Stimulated activated CD8-positive, alpha-beta memory T cell treated with anti-CD3 and anti-CD28 coated beads, Interleukin-15, amount 100 ng/mL, for 4 hours (primary cell): ENCODE results near the gene HIVEP1.

Source experiments
- DNase-seq, 2 donors: peaks; one replicate each; pipeline ENCODE4 v3.0.0-alpha.2; 2020; ENCODE audit warnings: low read depth in 2 of 2

Gene HIVEP1

GRCh38 chr6:12017876-12018401 is 5.8 kb downstream of the HIVEP1 start:
- no peak for DNase-seq

- DNase-seq: no peak
Measured at GRCh38 chr6:12020187-12020791, 8.2 kb downstream of the HIVEP1 start.

DNA sequence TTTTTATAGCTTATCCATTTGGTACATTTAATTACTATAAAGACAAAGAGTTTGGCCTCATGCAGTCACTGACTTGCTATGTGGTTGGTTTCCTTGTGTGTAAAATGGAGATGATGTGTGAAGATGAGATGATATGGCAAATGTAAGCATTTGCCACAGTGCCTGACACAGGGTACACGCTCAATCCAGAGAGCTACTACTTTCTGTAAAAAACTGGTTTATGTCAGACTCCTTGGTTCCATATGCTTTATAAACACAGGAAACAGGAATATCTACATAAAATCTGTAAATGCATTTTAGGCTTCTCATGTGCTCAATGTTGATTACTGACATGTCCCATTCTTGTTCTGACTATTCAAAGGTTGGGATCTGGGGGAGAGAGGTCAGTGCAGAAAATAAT is 10.4 kb downstream of the HIVEP1 start:
- DNase-seq: no peak

DNA sequence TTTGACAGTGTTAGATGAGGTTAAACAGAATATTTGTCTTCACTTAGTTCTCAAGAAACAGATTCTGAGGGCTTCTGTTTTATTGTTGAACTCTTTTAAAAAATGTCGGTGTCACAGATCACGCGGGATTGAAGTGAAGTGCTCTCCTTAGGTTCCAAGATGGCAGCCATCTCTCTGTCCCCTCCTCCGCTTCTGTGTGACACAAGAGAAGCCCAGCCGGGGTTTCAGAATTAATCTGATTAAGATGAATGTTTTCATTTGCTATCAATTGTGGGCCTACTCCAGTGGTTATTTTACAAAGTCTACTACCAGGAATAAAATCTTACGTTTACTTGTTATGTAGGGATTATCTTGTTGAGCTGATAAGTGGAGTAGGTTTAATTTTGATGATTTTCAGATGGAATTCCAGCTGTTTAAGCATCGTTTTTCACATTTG is 10.9 kb downstream of the HIVEP1 start:
- no peak for DNase-seq

DNA sequence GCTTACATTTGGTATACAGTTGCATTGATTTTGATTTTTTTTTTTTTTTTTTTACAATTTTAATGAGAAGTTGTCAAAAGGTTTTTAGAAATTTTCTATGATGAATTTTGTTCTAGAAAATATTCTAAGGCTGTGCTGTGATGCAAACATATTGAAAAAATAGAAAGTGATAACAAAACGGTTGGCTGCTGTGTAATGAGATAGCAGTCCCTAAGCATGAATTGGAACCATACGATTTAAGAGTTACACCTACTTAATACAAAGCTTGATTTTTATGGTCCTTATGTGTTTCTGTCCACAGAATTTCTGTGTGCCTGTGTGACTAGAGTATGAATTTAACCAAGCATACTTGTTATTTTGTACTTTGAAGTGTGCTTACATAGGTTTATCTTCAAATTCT is 12.1 kb downstream of the HIVEP1 start:
- no peak for DNase-seq

- no peak for DNase-seq
Measured at GRCh38 chr6:12024699-12025434, 12.8 kb downstream of the HIVEP1 start.

DNA sequence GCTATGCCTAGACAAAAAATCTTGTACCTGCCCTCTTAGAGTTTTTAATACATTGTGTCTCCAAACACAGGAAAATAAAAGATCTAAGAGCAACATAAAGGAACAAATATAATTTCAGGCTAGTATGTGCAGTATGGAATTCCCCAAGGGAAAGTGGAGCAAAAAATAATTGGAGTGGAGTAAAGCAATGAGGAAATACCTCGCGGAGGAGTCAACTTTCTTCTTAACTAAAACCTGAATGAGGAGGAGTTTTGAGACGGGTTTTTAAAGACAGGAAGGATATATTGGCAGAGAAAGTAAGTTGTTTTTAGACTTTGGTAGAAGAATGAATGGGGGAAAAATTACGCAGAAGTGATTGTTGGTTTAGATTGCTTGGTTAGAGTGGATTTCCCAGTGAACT is 14.0 kb downstream of the HIVEP1 start:
- no peak for DNase-seq

GRCh38 chr6:12026833-12027232 is 14.7 kb downstream of the HIVEP1 start:
- DNase-seq: no peak

- no peak for DNase-seq
Measured at GRCh38 chr6:12028213-12028612, 16.1 kb downstream of the HIVEP1 start.

DNA sequence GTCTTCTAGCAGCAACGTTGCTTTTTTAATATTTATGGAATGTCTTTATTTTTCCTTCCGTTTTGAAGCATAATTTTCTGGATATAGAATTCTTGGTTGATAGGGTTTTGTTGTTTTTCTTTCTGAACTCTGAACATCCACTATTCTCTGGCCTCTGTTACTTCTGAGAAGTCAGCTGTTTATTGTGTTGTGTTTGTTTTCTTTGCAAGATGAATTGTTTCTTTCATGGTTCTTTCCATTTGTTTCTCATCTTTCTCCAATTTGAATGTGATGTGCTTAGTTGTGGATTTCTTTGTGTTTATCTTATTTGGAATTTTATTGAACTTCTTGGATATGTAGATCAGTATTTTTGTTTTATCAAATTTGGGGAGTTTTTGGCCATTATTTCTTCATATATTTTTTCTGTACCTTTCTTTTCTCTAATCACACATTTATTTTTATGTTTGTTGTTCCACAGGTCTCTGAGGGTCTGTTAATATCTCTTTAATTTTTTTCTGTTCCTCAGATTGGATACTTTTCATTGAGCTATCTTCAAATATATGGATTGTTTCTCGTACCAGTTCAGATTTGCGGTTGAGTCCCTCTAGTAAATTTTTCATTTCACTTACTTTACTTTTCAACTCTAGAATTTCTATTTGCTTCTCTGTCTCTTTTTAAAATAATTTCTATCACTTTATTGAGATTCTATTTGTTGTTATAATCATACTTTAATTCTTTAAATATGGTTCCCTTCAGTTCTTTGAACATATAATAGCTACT is 18.0 kb downstream of the HIVEP1 start:
- no peak for DNase-seq

DNA sequence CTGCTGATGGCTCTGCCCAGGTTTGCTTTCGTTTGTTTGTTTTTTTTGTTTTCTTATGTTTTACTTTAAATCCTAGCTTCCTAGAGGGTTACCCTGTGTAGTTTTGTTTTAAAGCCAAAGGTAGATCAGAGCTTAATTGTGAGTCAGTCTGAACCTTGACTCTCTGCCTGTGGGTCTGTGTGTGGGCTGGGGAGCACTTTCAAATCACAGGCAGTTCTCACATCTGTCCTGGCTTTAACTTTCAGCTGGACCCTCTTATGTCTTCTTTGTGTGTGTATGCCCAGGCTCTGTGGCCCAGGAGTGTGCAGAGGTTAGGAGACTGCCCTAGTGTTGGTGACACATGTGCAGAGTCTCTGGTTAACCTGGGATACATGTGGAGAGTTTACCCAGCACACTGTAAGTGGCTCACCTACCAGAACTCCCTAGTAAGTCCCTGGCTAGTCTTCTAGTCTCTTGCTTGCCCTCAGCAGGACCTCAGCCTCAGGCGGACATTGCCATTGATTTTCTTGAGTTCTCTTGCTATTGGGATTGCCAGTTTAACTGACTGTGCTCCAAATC is 19.0 kb downstream of the HIVEP1 start:
- DNase-seq: no peak

- DNase-seq: no peak
Measured at GRCh38 chr6:12032783-12033573, 20.9 kb downstream of the HIVEP1 start.

DNA sequence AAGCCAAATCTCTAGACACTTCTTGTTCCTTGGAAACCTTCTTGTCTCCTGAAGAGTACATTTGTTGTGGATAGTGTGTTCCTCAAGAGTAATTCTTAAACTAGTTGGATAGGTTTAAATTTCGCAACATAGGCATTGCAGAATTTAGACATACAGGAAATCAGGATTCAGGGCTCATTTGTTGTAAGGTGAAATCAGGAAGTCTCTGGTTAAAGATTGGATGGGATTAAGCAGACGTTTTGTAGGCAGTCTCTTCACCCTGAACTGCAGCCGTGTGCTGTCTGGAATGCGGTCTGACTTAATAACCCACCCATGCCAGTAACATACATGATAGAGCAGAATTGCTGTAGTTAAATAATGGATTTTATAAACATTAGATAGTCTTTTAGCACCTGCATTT is 21.7 kb downstream of the HIVEP1 start:
- no peak for DNase-seq

DNA sequence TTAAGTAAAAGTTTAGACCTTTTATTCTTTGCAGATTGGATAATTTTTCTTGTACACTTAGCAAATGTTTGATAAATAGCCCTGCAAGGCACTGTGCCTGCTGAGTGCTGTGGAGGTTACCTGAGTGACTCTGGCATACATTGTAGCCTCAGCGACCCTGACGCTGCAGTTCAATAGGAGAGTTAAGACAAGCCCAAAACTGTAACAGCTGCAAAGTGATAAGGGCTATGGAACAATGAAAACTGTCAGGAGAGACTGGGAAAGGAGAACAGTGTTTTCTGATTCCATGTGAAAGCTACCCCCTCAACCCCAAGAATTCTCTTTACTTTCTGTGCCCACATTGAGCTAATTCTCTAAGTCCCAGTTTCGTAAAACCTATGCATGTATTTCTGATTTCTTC is 22.2 kb downstream of the HIVEP1 start:
- no peak for DNase-seq

DNA sequence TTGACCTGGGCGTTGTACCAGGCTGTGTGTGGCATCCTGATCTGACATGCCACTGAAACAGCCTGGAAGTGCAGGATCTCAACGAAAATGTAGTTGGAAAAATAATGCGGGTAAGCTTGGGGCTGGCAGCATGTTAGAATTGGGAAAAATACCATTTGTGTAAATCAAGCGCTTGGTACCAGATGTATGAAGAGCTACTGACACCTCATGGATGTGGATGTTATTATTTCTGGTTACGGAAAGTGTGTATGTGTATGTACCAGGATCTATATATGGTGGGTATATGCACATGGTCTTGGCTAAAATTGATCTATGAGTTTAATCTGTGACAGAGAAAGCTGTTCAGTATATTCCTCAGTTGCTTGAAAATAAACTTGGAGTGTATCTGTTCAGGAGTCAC is 22.7 kb downstream of the HIVEP1 start:
- DNase-seq: no peak

DNA sequence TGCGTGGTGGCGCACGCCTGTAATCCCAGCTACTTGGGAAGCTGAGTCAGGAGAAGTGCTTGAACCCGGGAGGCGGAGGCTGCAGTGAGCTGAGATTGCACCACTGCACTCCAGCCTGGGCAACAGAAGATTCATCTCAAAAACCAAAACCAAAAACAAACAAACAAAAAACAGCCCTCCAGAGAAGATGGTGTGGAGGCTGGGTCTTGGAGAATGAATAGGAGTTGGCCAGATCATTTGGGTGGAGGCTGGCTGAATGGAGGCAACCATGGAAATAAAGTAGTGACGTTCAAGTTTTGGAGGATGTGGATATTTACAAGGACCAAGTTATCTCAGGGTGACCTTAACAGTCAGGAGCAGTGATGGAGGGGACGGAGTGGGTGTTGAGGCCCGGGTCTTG is 24.7 kb downstream of the HIVEP1 start:
- no peak for DNase-seq

GRCh38 chr6:12037798-12038197 is 25.7 kb downstream of the HIVEP1 start:
- DNase-seq: no peak

- no peak for DNase-seq
Measured at GRCh38 chr6:12039540-12040459, 27.7 kb downstream of the HIVEP1 start.

- DNase-seq: no peak
Measured at GRCh38 chr6:12047304-12047703, 35.2 kb downstream of the HIVEP1 start.

DNA sequence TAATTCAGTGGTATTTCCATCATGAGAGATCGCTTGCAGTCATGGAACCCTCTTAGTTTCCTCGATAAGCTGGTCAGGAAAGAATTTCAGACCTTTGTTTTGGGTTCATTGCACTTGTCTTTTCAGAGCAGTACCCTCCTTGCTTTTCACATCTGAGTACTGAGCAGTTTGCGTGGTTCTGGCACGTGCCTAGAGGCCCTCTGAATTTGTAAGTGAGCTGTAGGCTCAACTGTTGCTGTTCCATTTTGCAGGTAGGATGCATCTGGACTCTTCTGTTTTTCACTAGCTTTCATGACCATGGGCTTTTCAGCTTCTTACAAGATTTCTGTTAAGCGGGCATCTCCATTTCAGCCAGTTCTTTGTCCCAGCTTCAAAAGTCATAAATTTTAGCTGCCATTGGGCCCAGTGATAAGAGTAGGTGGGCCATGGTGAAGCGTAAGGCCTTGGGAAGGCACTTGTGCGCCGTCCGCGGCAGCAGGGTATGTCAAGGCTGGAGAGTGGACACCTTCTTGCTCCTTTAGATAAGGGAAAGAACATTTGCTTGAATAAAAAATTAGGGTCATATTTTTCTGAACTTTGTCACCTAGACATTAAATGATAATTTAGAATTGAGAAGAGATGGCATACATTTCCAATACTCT is 35.8 kb downstream of the HIVEP1 start:
- DNase-seq: no peak
